Measurements from ENCODE around the gene FOXR2. TPM values are rescaled to one million over a fixed set of nuclear protein-coding genes. Genes with fewer than 3 reads are reported as not detected.

FOXR2 gene, protein sequence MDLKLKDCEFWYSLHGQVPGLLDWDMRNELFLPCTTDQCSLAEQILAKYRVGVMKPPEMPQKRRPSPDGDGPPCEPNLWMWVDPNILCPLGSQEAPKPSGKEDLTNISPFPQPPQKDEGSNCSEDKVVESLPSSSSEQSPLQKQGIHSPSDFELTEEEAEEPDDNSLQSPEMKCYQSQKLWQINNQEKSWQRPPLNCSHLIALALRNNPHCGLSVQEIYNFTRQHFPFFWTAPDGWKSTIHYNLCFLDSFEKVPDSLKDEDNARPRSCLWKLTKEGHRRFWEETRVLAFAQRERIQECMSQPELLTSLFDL
- 3.4 and 6.3 TPM in 2 replicates for polyA plus RNA-seq (2012; rRNA removed)
- polyA plus RNA-seq (2012; cell fraction: cytosol; rRNA removed) = 4.5 and 4.8 TPM in 2 replicates
- 5.1 and 6.3 TPM in 2 replicates for polyA plus RNA-seq (2012; cell fraction: nucleus; rRNA removed)

DNA sequence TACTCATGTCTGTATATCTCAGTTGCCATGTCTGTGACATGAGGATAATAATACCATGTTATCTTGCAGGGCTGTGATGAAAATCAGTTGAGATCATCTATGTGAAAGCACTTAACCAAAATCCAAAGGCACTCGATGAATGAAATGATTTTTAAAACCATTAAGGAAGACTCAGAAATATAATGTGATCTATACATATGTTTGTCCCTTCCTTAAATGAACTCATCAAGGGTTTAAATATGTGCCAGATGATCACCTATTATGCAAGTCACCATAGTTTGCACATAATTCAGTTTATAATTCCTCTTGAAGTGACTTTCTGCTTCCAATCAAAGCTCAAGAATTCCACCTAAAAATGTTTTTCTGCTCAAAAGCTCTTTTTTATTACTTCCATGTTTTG lies at the start of gene FOXR2:
FOXR2 (plus strand) TSS at position 301 of the 400 bp plus-strand sequence. CDS start 312 bp downstream, outside the sequence.
- H3K4me2 ChIP-seq = no peak within 1 kb of the TSS
- no peak within 1 kb of the TSS for H2AFZ ChIP-seq (ENCODE audit: low read depth)
- no peaks in the 10 kb centered on the region for H3K9me2 ChIP-seq
- 16% methylated on average over 1 of the region's 1 CpG for WGBS (ENCODE audit: low lambda C conversion rate)
- H4K20me1 ChIP-seq (ENCODE audit: insufficient read depth) = no peaks in the 10 kb centered on the region
- TF ChIP-seq NRF1 (IDR thresholded peaks at IDR 0.05; ENCODE audit: low read depth, low read length) (no peak), GABPA (IDR thresholded peaks at IDR 0.05; ENCODE audit: low read depth) (no peak), YY1 (IDR thresholded peaks at IDR 0.05; ENCODE audit: low read depth) (no peak), SMC3 (IDR thresholded peaks at IDR 0.05; ENCODE audit: low read depth, low read length) (no peak), ELF1 (IDR thresholded peaks at IDR 0.05) (no peak), POLR2AphosphoS5 (IDR thresholded peaks at IDR 0.05; ENCODE audit: low read depth, low read length) (no peak), JUND (IDR thresholded peaks at IDR 0.05) (no peak)
- TF ChIP-seq, protein P1, sequence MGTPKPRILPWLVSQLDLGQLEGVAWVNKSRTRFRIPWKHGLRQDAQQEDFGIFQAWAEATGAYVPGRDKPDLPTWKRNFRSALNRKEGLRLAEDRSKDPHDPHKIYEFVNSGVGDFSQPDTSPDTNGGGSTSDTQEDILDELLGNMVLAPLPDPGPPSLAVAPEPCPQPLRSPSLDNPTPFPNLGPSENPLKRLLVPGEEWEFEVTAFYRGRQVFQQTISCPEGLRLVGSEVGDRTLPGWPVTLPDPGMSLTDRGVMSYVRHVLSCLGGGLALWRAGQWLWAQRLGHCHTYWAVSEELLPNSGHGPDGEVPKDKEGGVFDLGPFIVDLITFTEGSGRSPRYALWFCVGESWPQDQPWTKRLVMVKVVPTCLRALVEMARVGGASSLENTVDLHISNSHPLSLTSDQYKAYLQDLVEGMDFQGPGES (IDR thresholded peaks at IDR 0.05; ENCODE audit: low read depth, low read length) = no peak
- TF ChIP-seq, protein P2, sequence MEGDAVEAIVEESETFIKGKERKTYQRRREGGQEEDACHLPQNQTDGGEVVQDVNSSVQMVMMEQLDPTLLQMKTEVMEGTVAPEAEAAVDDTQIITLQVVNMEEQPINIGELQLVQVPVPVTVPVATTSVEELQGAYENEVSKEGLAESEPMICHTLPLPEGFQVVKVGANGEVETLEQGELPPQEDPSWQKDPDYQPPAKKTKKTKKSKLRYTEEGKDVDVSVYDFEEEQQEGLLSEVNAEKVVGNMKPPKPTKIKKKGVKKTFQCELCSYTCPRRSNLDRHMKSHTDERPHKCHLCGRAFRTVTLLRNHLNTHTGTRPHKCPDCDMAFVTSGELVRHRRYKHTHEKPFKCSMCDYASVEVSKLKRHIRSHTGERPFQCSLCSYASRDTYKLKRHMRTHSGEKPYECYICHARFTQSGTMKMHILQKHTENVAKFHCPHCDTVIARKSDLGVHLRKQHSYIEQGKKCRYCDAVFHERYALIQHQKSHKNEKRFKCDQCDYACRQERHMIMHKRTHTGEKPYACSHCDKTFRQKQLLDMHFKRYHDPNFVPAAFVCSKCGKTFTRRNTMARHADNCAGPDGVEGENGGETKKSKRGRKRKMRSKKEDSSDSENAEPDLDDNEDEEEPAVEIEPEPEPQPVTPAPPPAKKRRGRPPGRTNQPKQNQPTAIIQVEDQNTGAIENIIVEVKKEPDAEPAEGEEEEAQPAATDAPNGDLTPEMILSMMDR (IDR thresholded peaks at IDR 0.05) = no peak
- TF ChIP-seq, protein P3, sequence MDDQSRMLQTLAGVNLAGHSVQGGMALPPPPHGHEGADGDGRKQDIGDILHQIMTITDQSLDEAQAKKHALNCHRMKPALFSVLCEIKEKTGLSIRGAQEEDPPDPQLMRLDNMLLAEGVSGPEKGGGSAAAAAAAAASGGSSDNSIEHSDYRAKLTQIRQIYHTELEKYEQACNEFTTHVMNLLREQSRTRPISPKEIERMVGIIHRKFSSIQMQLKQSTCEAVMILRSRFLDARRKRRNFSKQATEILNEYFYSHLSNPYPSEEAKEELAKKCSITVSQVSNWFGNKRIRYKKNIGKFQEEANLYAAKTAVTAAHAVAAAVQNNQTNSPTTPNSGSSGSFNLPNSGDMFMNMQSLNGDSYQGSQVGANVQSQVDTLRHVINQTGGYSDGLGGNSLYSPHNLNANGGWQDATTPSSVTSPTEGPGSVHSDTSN (IDR thresholded peaks at IDR 0.05) = no peak
- H3K4me3 ChIP-seq (ENCODE audit: low read depth in 2 of 2, low read length in 1 of 2) = no peak within 1 kb of the TSS
- H3K27me3 ChIP-seq (ENCODE audit: insufficient read depth) = no peaks in the 10 kb centered on the region
- H3F3A ChIP-seq (replicated peaks; ENCODE audit: insufficient read depth) = no peaks in the 10 kb centered on the region
- H3K36me3 ChIP-seq (replicated peaks in 1 of 2; ENCODE audit: control insufficient read depth in 1 of 2, insufficient read depth in 2 of 2, low read length in 1 of 2) = no peaks in the 10 kb centered on the region
- CTCF ChIA-PET = no interaction called here
- no peaks in the 10 kb centered on the region for H3K79me2 ChIP-seq (ENCODE audit: insufficient read depth)
- H3K9ac ChIP-seq = no peak within 1 kb of the TSS
- no peaks in the 10 kb centered on the region for H3K9me3 ChIP-seq
- no peak within 1 kb of the TSS for H3K27ac ChIP-seq (ENCODE audit: low read depth in 2 of 2, low read length in 1 of 2)
- H3K4me1 ChIP-seq (ENCODE audit: control insufficient read depth in 1 of 2, insufficient read depth in 2 of 2, low read depth in 1 of 2, low read length in 1 of 2) = no peaks in the 10 kb centered on the region
- DNase-seq = no peak
- POLR2A ChIA-PET = interaction anchor here (0.6 kb wide), 1 partner anchor 79 kb away, joined by 3 read pairs; no protein-coding TSS in a partner anchor

DNA sequence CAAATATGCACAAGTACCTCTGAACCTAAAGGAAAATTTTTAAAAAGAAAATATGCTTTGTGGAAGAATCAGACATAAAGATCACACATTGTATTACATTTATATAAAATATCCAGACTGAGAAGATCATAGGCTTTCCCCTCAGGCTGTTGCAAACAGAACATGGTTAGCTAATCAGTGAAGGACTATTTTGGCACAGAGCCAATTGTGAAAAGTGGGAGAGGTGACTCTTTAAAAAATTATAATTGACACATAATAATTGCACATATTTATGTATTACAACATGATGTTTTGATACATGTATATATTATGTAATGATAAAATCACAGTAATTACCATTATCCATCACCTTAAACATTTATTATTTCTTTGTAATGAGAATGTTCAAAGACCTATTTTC lies 44.1 kb upstream of the FOXR2 start:
- no peaks in the 10 kb centered on the region for H3K4me1 ChIP-seq (ENCODE audit: control insufficient read depth in 1 of 2, insufficient read depth in 2 of 2, low read depth in 1 of 2, low read length in 1 of 2)
- CTCF ChIA-PET = no interaction called here
- no peak overlapping the region for H3K9ac ChIP-seq
- no peaks in the 10 kb centered on the region for H4K20me1 ChIP-seq (ENCODE audit: insufficient read depth)
- H2AFZ ChIP-seq (ENCODE audit: low read depth) = no peak overlapping the region
- H3K4me3 ChIP-seq (ENCODE audit: low read depth in 2 of 2, low read length in 1 of 2) = no peak overlapping the region
- no peaks in the 10 kb centered on the region for H3K9me3 ChIP-seq
- H3K27me3 ChIP-seq (ENCODE audit: insufficient read depth) = no peaks in the 10 kb centered on the region
- H3K9me2 ChIP-seq = no peaks in the 10 kb centered on the region; the same call in 1 of the 2 replicates
- no peak overlapping the region for H3K27ac ChIP-seq (ENCODE audit: low read depth in 2 of 2, low read length in 1 of 2)
- no peaks in the 10 kb centered on the region for H3K36me3 ChIP-seq (replicated peaks in 1 of 2; ENCODE audit: control insufficient read depth in 1 of 2, insufficient read depth in 2 of 2, low read length in 1 of 2)
- DNase-seq = no peak
- H3K79me2 ChIP-seq (ENCODE audit: insufficient read depth) = no peaks in the 10 kb centered on the region
- POLR2A ChIA-PET = no interaction called here
- no peaks in the 10 kb centered on the region for H3F3A ChIP-seq (replicated peaks; ENCODE audit: insufficient read depth)
- H3K4me2 ChIP-seq = no peak overlapping the region
- TF ChIP-seq, protein P4, sequence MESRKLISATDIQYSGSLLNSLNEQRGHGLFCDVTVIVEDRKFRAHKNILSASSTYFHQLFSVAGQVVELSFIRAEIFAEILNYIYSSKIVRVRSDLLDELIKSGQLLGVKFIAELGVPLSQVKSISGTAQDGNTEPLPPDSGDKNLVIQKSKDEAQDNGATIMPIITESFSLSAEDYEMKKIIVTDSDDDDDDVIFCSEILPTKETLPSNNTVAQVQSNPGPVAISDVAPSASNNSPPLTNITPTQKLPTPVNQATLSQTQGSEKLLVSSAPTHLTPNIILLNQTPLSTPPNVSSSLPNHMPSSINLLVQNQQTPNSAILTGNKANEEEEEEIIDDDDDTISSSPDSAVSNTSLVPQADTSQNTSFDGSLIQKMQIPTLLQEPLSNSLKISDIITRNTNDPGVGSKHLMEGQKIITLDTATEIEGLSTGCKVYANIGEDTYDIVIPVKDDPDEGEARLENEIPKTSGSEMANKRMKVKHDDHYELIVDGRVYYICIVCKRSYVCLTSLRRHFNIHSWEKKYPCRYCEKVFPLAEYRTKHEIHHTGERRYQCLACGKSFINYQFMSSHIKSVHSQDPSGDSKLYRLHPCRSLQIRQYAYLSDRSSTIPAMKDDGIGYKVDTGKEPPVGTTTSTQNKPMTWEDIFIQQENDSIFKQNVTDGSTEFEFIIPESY (IDR thresholded peaks at IDR 0.05; ENCODE audit: borderline replicate concordance, low read depth) = no peak
- TF ChIP-seq NFIC (IDR thresholded peaks at IDR 0.05; ENCODE audit: borderline replicate concordance) (no peak), FOXM1 (IDR thresholded peaks at IDR 0.05; ENCODE audit: low read depth) (no peak), RXRA (IDR thresholded peaks at IDR 0.05; ENCODE audit: borderline replicate concordance, low read depth) (no peak), CHD2 (IDR thresholded peaks at IDR 0.05; ENCODE audit: low read length, partially characterized antibody) (no peak), SIN3A (IDR thresholded peaks at IDR 0.05; ENCODE audit: borderline replicate concordance, low read depth, low read length) (no peak), GATA2 (CRISPR knock-in tag; IDR thresholded peaks at IDR 0.05) (no peak)
- TF ChIP-seq, protein P5, sequence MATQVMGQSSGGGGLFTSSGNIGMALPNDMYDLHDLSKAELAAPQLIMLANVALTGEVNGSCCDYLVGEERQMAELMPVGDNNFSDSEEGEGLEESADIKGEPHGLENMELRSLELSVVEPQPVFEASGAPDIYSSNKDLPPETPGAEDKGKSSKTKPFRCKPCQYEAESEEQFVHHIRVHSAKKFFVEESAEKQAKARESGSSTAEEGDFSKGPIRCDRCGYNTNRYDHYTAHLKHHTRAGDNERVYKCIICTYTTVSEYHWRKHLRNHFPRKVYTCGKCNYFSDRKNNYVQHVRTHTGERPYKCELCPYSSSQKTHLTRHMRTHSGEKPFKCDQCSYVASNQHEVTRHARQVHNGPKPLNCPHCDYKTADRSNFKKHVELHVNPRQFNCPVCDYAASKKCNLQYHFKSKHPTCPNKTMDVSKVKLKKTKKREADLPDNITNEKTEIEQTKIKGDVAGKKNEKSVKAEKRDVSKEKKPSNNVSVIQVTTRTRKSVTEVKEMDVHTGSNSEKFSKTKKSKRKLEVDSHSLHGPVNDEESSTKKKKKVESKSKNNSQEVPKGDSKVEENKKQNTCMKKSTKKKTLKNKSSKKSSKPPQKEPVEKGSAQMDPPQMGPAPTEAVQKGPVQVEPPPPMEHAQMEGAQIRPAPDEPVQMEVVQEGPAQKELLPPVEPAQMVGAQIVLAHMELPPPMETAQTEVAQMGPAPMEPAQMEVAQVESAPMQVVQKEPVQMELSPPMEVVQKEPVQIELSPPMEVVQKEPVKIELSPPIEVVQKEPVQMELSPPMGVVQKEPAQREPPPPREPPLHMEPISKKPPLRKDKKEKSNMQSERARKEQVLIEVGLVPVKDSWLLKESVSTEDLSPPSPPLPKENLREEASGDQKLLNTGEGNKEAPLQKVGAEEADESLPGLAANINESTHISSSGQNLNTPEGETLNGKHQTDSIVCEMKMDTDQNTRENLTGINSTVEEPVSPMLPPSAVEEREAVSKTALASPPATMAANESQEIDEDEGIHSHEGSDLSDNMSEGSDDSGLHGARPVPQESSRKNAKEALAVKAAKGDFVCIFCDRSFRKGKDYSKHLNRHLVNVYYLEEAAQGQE (IDR thresholded peaks at IDR 0.05; ENCODE audit: low read depth, low read length) = no peak
